ENCODE results near the gene DTNA.

Gene DTNA

GRCh38 chr18:34773961-34774766, 64.1 kb downstream of the DTNA start:
- no peak for DNase-seq

DNA sequence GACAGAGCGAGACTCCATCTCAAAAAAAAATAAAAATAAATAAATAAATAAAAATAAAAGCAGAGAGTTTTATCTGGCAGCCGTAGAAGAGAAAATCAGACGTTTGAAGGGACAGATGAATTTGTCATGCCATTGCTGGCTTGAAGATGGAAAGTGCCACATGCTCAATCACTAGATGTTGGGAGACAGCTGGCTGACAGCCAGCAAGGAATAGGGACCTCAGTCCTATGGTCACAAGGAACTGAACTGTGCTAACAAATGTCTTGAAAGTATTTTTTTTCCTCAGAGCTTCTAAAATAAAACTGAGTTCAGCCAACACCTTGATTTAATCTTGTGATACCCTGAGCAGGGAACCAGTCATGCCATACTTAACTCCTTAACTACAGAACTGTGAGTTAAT, 65.4 kb downstream of the DTNA start:
- DNase-seq, result no peak

- no peak for DNase-seq
Observed at GRCh38 chr18:34779112-34779511, 69.0 kb downstream of the DTNA start.

DNA sequence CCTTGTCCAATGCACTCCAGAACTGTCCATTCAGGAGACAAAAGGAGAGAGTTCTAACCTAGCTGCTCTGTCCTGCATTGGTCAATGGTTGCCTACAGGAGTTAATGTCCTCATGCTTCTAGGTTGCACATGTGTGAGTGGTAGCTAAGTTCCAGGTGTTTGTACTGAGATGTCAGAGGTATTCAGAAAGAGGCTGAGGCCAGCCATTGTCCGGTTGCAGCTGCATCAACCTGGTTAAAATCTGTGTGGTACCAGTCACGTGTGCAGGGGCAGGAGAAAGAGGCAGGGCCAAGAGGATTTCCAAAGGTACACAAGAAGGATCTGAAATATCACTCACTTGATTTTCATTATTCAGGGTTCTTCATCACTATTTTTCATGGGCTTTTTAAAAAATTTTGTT, 70.8 kb downstream of the DTNA start:
- no peak for DNase-seq

DNA sequence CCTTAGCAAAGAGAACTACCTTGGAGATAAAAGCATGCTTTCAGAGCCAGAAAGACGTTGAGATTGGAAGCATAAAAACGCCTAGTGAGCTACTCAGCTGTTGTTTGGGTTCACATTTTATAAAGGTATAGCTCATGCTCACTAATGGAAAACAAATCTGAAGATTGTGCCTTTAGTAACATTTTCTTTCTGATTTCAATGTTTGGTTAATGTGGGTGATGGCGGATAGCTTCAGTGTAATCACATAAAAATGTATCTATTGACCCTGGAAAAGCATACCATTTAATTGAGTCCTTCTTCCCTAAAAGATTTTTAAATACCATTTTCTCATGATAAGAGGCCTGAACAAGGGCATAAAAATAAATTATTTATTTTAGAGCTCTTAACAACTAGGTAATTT, 73.4 kb downstream of the DTNA start:
- DNase-seq, result no peak

DNA sequence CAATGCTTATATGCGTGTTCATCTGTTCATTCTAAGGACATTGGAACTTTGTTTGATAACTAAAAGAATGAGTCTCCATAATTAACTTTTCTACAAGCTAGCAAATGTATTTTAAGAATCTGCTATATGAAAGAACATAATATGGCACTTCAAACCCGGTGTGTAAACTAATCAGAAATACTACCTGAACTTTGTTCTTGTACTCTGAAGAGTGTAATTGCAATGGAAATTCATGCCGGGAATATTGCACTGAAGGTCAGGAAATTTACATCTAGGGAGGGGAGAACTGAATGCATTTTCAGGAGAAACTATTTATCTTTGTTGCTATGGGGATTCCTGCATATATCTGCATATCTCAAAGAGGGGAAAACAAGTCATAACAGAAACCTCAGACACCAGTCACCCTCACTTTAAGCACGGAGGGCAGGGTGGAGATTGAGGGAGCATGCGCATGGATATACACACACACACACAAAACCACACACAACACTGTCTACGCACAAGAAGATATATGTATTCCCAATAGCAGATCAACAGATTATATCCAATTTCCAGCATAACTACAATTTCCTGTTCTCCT, 76.2 kb downstream of the DTNA start:
- no peak for DNase-seq

DNA sequence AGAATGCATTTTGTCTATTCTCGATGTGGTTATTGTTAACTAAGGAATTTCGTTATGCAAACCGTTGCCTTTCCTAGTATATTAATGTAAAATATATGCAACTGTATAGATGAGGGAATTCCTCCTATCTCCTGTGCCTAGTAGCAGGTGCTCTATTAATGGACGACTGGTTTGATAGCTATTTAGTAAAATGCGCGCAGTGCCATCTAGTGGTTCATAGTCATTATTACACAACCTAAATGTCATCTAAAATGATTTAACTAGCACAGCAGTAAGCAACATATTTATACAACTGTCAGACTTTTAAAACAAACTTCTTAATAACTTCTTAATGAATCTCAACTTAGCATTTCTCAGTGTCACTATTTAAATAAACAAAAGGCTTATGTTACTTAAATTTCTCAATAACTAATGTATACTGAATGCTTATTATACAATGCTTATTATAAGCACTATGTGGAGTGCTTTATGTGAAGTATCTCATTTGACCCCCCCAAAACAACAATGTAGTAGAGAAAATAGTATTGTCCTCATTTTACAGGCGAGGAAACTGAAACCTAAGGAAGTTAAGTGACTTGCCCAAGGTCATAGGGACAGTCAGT, 77.9 kb downstream of the DTNA start:
- DNase-seq, result peak; percentile 58

- no peak for DNase-seq
Observed at GRCh38 chr18:34789768-34790344, 79.8 kb downstream of the DTNA start.

- DNase-seq, result no peak
Observed at GRCh38 chr18:34794348-34794747, 84.2 kb downstream of the DTNA start.

- no peak for DNase-seq
Observed at GRCh38 chr18:34795070-34795732, 85.1 kb downstream of the DTNA start.

DNA sequence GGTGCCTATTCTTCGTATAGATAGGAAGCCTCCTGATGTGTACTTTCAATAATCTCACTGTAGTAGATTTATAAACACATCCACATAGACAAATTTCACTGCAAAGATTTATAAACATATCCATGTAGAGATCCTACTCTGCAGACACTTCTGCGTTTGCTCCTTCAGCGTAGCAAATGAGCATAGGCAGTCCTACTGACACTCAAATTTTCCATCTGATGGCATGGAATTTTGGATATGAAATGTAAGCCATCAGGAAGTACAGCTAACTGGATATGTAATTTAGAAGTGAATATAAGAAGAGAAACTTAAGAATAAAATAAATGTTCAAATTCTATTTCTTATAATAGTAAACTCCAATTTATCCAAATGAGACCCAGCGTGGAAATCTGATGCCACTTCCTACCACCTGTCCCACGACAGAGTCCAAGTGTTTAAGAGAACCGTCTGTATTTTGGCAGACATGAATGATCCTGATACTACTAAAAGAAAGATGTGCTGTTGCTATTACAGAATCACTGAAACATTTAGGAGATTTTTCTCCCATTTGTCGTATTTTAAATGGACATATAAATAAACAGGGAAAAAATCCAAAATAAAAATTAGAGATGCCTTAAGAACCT, 86.0 kb downstream of the DTNA start:
- no peak for DNase-seq

DNA sequence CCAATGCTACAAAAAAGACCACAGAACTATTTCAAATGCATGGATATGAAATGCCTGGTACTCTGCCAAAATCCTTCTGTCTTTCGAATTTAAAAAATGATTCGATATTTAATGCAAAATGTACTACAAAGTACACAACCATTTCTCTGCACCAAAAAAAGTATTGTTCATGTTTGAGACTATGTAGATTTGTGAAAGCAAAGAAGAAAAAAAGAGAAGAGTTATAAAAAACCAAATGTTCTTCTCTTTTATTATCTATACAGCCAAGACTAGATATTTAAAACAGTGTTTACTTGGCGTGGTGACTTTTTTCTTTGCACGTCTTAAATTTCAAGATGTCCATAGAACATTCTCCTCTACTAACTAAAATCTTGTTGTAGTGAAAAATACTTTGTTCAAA, 89.2 kb downstream of the DTNA start:
- DNase-seq, result no peak

DNA sequence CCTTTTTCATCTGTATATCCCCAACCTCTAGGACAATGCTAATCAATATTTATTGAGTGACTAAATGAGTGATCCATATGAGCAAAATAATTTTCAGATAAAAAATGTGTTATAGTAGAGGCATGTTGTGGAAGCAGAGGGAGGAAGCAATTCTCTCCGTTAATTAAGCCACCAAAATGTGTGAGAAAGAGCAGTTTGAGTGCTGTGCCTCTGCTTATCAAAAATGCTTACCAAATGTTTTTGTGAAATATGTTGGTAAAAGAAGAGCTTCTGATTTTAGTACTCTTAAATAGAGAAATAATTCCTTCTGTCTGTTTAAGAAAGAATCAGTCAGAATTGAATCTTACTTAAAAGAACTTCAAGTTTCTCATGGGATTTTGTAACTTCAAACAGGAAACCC, 90.3 kb downstream of the DTNA start:
- DNase-seq, result no peak

DNA sequence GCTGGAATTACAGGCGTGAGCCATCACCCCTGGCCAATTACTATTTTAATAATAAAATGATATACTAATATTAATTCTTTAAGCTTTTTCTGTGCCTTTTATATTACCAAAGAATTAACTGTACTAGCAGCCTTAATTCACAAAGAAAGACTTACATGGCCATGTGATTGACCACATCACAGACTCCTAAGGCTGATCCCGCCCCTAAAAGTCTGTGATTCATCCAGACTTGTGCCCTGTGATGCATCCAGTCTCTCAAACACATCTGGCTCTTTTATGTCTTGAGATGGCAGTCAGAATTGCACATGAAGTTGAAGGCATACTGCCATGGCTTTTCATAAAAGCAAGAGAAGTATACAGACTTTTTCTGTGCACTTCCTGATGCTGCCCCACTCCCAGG, 91.7 kb downstream of the DTNA start:
- DNase-seq, result no peak

DNA sequence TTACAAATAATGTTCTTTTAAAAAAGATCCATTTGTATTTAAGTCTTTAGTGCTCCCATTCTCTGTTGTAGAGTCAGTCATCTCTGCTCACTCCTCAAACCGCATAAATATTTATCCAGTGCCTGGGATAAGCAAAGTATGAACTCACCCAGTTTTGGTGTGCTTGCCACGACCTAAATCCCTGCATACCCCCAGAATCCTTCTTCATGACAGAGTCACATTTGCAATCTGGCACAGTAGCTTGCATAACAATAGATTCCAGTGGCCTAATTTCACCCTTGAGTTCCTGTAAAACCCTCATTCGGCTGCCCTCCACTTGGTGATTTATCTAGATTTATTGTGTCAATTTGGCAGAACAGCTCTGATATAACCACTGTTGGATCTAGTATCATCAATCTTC, 92.9 kb downstream of the DTNA start:
- DNase-seq, result no peak

DNA sequence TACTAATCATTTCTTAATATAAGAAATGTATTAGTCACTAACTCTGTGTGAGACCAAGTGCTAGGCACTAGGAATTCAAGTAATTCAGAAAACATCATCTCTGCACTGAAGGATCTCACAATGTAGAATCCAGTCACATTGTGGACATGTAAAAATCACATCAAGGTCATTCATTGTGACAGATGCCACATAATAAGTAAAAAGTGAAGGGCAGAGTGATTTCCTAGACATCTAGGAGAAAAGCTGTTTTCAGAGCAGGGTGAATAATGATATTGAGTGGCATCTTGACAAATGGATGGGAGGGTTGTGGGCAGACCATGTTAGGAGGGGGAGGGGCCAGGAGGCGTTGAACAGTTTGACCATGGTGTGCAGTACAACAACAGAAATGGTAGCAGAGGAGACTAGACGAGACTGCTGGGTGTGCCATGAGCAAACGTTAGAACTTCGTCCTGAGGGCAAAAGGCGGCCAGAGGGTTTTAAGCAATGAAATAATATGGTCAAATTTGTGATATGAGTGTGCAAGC, 93.8 kb downstream of the DTNA start:
- no peak for DNase-seq

- DNase-seq, result no peak
Observed at GRCh38 chr18:34805103-34805877, 95.2 kb downstream of the DTNA start.

DNA sequence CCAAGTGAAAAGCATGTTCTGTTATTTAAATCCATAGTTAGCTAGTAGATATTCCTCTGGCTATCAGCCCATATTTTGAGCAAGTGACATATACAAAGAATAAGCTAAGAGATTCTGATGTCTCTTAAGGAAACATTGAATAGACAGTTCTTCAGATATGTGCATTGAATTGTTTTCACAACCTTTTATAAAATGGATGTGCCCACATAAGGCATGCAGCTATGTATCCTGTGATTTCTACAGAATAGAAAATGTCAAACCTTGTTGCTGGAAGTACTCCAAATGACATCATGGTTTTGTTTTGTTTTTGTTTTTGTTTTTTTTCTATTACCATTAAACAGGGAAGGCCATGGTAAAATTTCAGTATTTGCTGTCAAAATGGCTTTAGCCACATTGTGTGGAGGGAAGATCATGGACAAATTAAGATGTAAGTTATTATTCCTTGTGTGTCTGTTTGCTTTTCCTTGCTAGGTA, 95.8 kb downstream of the DTNA start:
- no peak for DNase-seq

DNA sequence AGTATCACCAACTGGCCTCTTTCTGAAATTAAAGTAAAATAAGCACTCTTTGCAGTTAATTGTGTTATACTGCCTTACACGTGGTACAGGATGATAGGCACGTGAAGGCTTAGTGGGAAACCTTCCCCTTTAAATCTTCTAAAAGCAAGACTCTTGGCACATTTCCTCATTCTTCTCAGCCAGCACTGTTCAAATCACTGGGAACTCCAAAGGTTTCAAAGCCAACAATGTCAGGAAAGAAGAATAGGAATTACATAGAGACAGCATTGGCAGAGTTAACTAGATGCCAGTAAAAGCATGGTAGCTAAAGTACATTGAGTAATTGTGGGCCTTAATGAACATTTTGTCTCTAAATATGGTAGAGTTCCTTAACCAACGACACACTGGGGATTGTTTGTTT, 96.4 kb downstream of the DTNA start:
- no peak for DNase-seq

DNA sequence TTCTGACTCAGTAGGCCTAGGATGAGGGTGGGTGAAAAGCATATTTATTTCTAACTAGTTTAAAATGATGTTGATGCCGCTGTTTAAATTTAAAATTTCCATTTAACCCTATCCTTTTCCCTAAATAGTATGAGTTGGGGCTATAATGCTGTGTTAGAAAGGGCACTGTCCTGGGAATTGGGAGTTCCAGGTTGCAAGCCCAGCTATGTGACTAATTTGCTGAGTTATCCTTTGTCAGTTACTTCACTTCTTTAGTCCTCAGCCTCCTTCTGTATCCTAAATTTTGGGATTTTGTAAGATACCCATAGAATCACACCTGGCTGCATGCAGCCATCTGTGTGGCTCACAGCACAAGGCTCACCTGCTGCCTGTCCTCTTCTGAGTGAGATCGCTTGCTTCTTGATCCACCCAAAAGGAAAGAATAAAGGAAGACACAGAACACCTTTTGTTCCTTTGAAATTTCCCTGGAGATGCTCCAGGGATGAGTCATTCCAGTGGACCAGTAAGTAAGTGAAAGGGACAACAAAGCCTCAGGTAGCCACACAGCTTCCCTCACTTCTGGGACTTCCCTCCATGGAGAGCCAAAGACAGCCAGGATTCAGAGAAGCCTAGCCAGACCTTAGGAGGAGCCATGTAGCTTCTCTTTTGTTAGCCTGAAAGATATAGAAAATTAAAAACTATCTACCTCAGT, 97.2 kb downstream of the DTNA start:
- DNase-seq, result no peak

GRCh38 chr18:34808389-34808788, 98.3 kb downstream of the DTNA start:
- no peak for DNase-seq
